PC-3 (cell line): ENCODE measurements around the gene ZNF554. TPM values are rescaled to one million over a fixed set of nuclear protein-coding genes. Genes with fewer than 3 reads are reported as not detected.
A peak's percentile ranks its signal among the peaks of the same experiment; 100 is the strongest.

Experiments used
- ATAC-seq: fragments of 200-7000 bp; cut with Tn5 transposase; 2 replicates; pipeline ENCODE4 v1.9.1; 2020; ENCODE audit warnings: mild to moderate bottlenecking, moderate library complexity
- Bru-seq: library from RNA; stranded (reverse); fragments of 400-500 nt; gene quantifications from one replicate; lab custom pipeline; 2021; lab: Mats Ljungman, UMichigan
- BruChase-seq, 2 experiments: library from RNA; stranded (reverse); fragments of 400-500 nt; gene quantifications; one replicate each; lab custom pipeline; 2021; lab: Mats Ljungman, UMichigan
- BruUV-seq: library from RNA; stranded (reverse); fragments of 400-500 nt; replicated peaks from 2 replicates; lab custom pipeline; 2021; lab: Mats Ljungman, UMichigan
- CTCF ChIA-PET: fragments of 300-600 bp; sonication (Branson Sonifier 250); formaldehyde crosslinking; loops from one replicate; lab custom pipeline; 2022; ENCODE audit warnings: antibody characterized with exemption; lab: Charles Lee
- POLR2A ChIA-PET: fragments of 300-600 bp; sonication (Branson Sonifier 250); formaldehyde crosslinking; loops from one replicate; lab custom pipeline; 2022; ENCODE audit warnings: antibody characterized with exemption; ENCODE audit not compliant: unreplicated experiment; lab: Charles Lee
- DNase-seq: peaks from one replicate; pipeline ENCODE4 v3.0.0-alpha.2; 2015
- H2AFZ ChIP-seq: fragments of 300-600 bp; sonication (generic); 2 replicates; pipeline ENCODE4 v1.6.0; 2016; ENCODE audit warnings: antibody characterized with exemption, low read length
- H3F3A ChIP-seq: fragments of 300-600 bp; sonication (generic); one replicate; pipeline ENCODE4 v1.6.0; 2017; ENCODE audit warnings: antibody characterized with exemption, low read length, control low read depth, mild to moderate bottlenecking; ENCODE audit not compliant: unreplicated experiment
- H3K27ac ChIP-seq: fragments of 300-600 bp; sonication (generic); 2 replicates; pipeline ENCODE4 v1.5.1; 2016; ENCODE audit warnings: mild to moderate bottlenecking, low read length
- H3K27me3 ChIP-seq: fragments of 300-600 bp; sonication (generic); 2 replicates; pipeline ENCODE4 v1.6.1; 2016; ENCODE audit warnings: low read length, mixed read lengths
- H3K36me3 ChIP-seq: fragments of 300-600 bp; sonication (generic); 2 replicates; pipeline ENCODE4 v1.6.1; 2016; ENCODE audit warnings: low read depth, mixed run types, low read length, mixed read lengths
- H3K4me1 ChIP-seq: fragments of 300-600 bp; sonication (generic); 2 replicates; pipeline ENCODE4 v1.5.1; 2016; ENCODE audit warnings: low read length; ENCODE audit not compliant: insufficient read depth
- H3K4me2 ChIP-seq: fragments of 300-600 bp; sonication (generic); 2 replicates; pipeline ENCODE4 v1.6.0; 2016; ENCODE audit warnings: low read length
- H3K4me3 ChIP-seq: fragments of 300-600 bp; sonication (generic); 2 replicates; pipeline ENCODE4 v1.5.1; 2016; ENCODE audit warnings: mild to moderate bottlenecking, low read length, mixed read lengths
- H3K79me2 ChIP-seq: fragments of 300-600 bp; sonication (generic); 2 replicates; pipeline ENCODE4 v1.6.1; 2017; ENCODE audit warnings: low read length, mixed read lengths
- H3K9ac ChIP-seq: fragments of 300-600 bp; sonication (generic); 2 replicates; pipeline ENCODE4 v1.6.0; 2016; ENCODE audit warnings: mild to moderate bottlenecking, low read length
- H3K9me2 ChIP-seq: fragments of 300-600 bp; sonication (generic); replicated peaks from 2 replicates; pipeline ENCODE4 v1.6.1; 2016; ENCODE audit warnings: mixed run types, low read length, mixed read lengths
- H3K9me3 ChIP-seq: fragments of 300-600 bp; sonication (generic); 2 replicates; pipeline ENCODE4 v1.6.1; 2016; ENCODE audit warnings: low read length, mixed read lengths
- H4K20me1 ChIP-seq: fragments of 300-600 bp; sonication (generic); 2 replicates; pipeline ENCODE4 v1.6.1; 2016; ENCODE audit warnings: low read length, mixed read lengths
- CTCF ChIP-seq: fragments of 300-600 bp; sonication (generic); conservative IDR thresholded peaks from 2 replicates; pipeline ENCODE4 v1.5.1; 2017; ENCODE audit warnings: antibody characterized with exemption, low read depth, mild to moderate bottlenecking, low read length
- EZH2 ChIP-seq: fragments of 300-600 bp; sonication (generic); IDR thresholded peaks from one replicate; pipeline ENCODE4 v1.6.1; 2017; ENCODE audit warnings: antibody characterized with exemption, mild to moderate bottlenecking, low read length; ENCODE audit not compliant: unreplicated experiment
- EZH2phosphoT487 ChIP-seq: fragments of 300-600 bp; sonication (generic); IDR thresholded peaks from 2 replicates; pipeline ENCODE4 v1.6.1; 2018; ENCODE audit warnings: mild to moderate bottlenecking, antibody characterized with exemption, low read length, borderline replicate concordance
- intact Hi-C: fragments of 100-400 bp; cut with micrococcal nuclease; formaldehyde crosslinking; loops from 2 replicates; pipeline ENCODE4 v1.9.0; 2023
- long read RNA-seq: library from polyadenylated mRNA; unstranded; transcript quantifications from one replicate; pipeline ENCODE4 v2.0.0, GENCODE V29; 2021; ENCODE audit not compliant: unreplicated experiment
- total RNA-seq: library from RNA; depleted of rRNA; stranded (reverse); fragments of >200 nt; gene quantifications from 2 replicates; pipeline ENCODE4 v1.2.3, GENCODE V29; 2014; rRNA removed

ZNF554 gene
- total RNA-seq (1.6 and 2.3 TPM in 2 replicates), Bru-seq, nascent RNA (percentile 52 among the genes with signal in this experiment), BruChase-seq, experiment 1, labeled RNA remaining after a 6-hour chase (percentile 52 among the genes with signal in this experiment), BruChase-seq, experiment 2, labeled RNA remaining after a 2-hour chase (percentile 56 among the genes with signal in this experiment)
- long read RNA-seq, full-length matches to known transcripts = 13 of 25 reads
- long read RNA-seq, partial matches to known transcripts = 0 of 25 reads
- long read RNA-seq, other reads (novel, unspliced or antisense) = 12 of 25 reads

GRCh38 chr19:2819540-2820111, at the start of gene ZNF554:
Gene ZNF554, plus strand, starts transcription at chr19:2819868. Its CDS starts 204 bp downstream, at chr19:2820072.
- Histone ChIP-seq H3K27ac (no peak within 1 kb of the TSS), H3K4me2 (peak within 1 kb of the TSS; percentile 93), H4K20me1 (no peaks in the 10 kb centered on the region), H3F3A (no peaks in the 10 kb centered on the region), H2AFZ (peak within 1 kb of the TSS; percentile 69), H3K79me2 (no peaks in the 10 kb centered on the region), H3K9me3 (no peaks in the 10 kb centered on the region), H3K9ac (peak within 1 kb of the TSS; percentile 58), H3K27me3 (no peaks in the 10 kb centered on the region), H3K36me3 (no peaks in the 10 kb centered on the region), H3K4me1 (no peaks in the 10 kb centered on the region), H3K4me3 (peak within 1 kb of the TSS; percentile 77), H3K9me2 (no peaks in the 10 kb centered on the region)
- TF ChIP-seq EZH2 (no peak), CTCF (peak; percentile 74)
- no TSS peak for BruUV-seq
- ChIA-PET POLR2A (interaction anchor here (0.6 kb wide), 1 partner anchor 645 kb away, joined by 4 read pairs; no protein-coding TSS in a partner anchor), CTCF (interaction anchor here (0.6 kb wide), 1 partner anchor 1073 kb away, joined by 5 read pairs; no protein-coding TSS in a partner anchor)
- ATAC-seq (peak; percentile 96), DNase-seq (peak; percentile 92)
- intact Hi-C loops = no loop called here

GRCh38 chr19:2770055-2771013, 49.3 kb upstream of the ZNF554 start:
- no peak overlapping the region for H3K27ac ChIP-seq
- H3K4me3 ChIP-seq = no peak overlapping the region
- no peaks in the 10 kb centered on the region for H3K27me3 ChIP-seq
- DNase-seq (no peak), ATAC-seq (no peak)
- ChIA-PET POLR2A (no interaction called here), CTCF (no interaction called here)
- H3K9me3 ChIP-seq = no peaks in the 10 kb centered on the region
- no peaks in the 10 kb centered on the region for H3K4me1 ChIP-seq
- intact Hi-C loops = no loop called here
- BruUV-seq = no TSS peak
- peaks cover 43% of the 10 kb centered on the region for H3K79me2 ChIP-seq
- H3K9ac ChIP-seq = no peak overlapping the region
- no peaks in the 10 kb centered on the region; the same call in 1 of the 2 replicates for H3K36me3 ChIP-seq
- no peak overlapping the region for H3K4me2 ChIP-seq
- H4K20me1 ChIP-seq = peaks cover 3% of the 10 kb centered on the region; the same call in 1 of the 2 replicates
- no peaks in the 10 kb centered on the region for H3K9me2 ChIP-seq
- no peak for TF ChIP-seq EZH2
- TF ChIP-seq EZH2phosphoT487 = no peak
- TF ChIP-seq CTCF = no peak
- no peak overlapping the region for H2AFZ ChIP-seq
- H3F3A ChIP-seq = no peaks in the 10 kb centered on the region
